SH-SY5Y (cell line): Measurements from ENCODE around the gene CECR2.

Source experiments
- GATA2 ChIP-seq: IDR thresholded peaks from 2 replicates; pipeline ENCODE4 v1.6.1; 2011; ENCODE audit warnings: mild to moderate bottlenecking, low read depth, low read length
- GATA3 ChIP-seq: IDR thresholded peaks from 2 replicates; pipeline ENCODE4 v1.6.1; 2011; ENCODE audit warnings: low read depth, mild to moderate bottlenecking, low read length, moderate library complexity

DNA sequence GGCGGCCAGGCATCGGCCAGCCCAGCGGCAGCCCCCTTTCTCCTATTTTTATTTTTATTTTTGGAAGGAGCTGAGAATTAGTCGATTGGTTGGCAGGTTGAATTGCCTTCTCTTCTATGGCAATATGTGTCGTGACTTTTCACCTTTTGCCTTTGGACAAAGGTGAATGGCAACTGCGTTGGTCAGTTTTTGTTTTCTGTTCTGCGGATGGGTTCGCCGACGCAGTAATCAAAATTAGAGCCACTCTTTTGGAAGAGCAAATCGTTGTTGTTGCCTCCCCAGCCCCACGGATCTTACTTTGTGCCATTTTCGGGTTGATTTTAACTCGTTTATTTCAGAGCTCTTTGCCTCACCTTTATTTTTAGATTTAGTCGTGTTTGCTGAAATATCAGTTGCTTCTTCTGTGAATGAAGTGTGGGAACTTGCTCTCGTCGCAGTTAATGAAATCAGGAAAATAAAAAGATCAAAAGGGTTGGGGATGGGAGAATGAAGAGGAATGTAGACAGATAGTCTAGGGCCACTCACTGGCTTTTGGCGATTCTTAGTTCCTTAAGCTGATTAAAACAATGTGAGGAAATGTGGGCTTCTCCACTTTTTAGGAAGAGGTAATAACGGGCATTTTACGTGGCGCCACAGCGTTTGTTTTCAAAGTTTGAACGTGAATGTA lies 1.6 kb downstream of the CECR2 start:
- TF ChIP-seq GATA2: no peak
- TF ChIP-seq GATA3: no peak
